Measurements from ENCODE around the gene DCN.

GRCh38 chr12:91224401-91224800, 41.8 kb upstream of the DCN start:
- TF ChIP-seq CTCF (IDR thresholded peaks at IDR 0.05; ENCODE audit: low read depth, low read length, poor library complexity, severe bottlenecking), result no peak
- no peak for TF ChIP-seq EZH2phosphoT487 (IDR thresholded peaks at IDR 0.05; ENCODE audit: borderline replicate concordance, low read length)

Measured in DOHH2 (cell line).